ENCODE data around the gene PGP.

Gene PGP

DNA sequence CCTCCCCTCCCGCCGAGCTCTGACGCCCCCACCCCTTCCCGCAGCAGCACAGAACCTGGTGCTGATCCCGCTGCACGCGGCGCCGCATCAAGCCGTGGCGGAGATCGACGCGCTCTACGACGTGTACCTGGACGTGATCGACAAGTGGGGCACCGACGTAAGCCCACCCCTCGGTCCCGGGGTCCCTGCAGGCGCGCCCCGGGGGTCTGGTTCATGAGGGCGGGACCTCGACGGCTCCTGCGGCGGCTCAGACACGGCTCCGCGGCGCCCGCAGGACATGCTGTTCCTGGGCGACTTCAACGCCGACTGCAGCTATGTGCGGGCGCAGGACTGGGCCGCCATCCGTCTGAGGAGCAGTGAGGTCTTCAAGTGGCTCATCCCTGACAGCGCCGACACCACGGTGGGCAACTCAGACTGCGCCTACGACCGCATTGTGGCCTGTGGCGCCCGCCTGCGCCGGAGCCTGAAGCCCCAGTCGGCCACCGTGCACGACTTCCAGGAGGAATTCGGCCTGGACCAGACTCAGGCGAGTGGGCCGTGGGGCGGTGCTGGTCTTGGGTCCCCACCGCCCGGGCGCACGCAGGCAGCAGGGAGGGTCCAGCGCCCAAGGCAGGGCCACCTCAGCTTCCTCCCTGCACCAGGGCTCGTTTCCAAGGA, 23.0 kb upstream of the PGP start:
- no peak for DNase-seq (ENCODE audit: low spot score)

DNA sequence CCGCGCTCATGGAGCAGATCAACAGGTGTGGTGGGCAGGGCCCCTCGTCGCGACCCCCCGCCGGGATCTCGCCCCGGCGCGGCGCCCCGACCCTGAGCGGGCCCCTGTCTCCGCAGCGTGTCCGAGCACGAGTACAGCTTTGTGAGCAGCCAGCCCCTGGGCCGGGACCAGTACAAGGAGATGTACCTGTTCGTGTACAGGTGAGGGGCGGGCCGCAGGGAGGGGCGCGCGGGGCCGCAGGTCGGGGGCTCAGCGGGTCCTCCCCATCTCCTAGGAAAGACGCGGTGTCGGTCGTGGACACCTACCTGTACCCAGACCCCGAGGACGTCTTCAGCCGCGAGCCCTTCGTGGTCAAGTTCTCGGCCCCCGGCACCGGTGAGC, 22.5 kb upstream of the PGP start:
- DNase-seq (ENCODE audit: low spot score), result no peak

DNA sequence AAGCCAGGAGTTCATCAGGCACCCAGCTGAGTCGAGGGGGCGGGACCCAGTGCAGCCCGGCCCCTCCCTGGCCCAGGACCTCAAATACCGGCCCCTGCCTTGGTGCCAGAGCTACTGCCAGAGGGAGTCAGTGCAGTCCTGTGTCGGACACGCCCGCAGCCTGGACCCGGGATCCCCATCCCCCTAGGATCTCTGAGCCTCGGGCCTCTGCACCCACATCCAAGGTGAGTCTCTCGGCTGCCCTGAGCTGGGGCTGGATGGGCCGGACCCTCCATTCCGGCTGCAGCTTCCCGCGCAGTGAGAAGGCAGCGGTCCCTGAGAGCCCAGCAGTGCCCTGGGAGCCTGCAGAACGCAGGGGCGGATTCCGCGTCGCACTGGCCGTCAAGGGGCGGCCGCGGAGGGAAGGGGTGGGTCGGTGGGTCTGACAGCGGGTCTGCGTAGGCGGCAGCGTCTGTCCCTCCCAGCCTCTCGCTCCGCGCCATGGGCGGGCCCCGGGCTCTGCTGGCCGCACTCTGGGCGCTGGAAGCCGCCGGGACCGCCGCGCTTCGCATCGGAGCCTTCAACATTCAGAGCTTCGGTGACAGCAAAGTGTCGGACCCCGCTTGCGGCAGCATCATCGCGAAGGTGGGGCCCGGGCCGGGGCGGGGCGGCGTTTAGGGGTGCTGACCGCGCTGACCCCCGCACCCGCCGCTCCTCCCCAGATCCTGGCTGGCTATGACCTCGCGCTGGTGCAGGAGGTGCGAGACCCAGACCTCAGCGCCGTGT, 21.9 kb upstream of the PGP start, which contains the start of gene DNASE1L2:
Gene DNASE1L2 (plus strand): TSS at position 108 of the 765 bp plus-strand sequence. CDS start 373 bp downstream, at position 481.
- peak; percentile 72 for DNase-seq (ENCODE audit: low spot score)

DNA sequence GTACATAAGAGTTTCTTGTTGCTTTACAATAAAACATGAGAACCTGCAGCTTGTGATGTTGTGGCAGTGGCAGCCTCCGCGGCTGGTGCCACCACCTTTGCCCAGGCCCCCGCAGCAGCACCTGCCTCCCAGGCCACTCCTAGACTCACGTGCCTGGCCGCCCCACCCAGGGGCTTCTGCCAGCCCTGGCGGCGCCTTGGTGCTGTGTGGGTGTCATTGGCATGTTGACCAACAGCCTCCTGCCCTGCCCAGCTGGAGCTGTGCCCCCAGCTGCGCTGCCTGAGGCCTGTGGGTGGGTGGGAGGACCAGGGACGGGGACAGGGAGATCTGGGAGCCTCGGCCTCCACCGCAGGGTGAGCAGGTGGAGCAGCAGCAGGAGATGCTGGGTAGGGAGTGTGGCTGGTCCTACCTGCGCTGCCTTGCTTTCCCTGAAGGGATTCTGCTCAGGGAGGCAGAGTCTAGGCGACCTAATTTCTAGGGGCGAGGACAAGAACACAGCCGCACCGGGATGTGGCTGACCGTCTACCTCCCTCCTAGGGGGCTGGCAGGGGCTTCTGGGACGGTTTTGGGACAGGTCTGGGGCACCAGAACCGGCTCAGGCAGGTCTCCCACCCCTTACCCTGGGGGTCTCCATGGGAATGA, 21.2 kb upstream of the PGP start:
- DNase-seq (ENCODE audit: low spot score), result no peak

DNA sequence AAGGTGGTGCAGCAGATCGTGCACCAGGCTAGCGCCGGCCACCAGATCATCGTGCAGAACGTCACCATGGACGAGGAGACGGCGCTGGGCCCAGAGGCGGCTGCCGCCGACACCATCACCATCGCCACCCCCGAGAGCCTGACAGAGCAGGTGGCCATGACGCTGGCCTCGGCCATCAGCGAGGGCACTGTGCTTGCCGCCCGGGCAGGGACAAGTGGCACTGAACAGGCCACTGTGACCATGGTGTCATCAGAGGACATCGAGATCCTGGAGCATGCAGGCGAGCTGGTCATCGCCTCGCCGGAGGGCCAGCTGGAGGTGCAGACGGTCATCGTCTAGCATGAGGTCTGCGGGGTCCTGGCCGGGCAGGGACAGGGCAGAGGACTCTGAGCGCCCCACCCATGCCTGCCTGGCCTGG, 20.6 kb upstream of the PGP start:
- DNase-seq (ENCODE audit: low spot score), result no peak

DNA sequence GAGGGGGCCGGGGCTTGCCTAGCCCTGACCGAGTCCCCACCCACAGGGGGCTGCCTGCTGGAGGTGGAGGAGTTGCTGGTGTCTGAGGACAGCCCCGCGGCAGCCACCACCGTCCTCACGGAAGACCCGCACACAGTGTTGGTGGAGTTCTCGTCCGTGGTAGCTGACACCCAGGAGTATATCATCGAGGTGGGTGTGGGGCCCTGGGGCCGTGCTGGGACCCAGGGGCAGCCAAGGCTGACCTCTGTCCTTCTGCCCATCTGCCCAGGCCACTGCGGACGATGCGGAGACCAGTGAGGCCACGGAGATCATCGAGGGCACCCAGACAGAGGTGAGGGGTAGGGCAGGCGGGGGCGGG, 20.2 kb upstream of the PGP start:
- no peak for DNase-seq (ENCODE audit: low spot score)

DNA sequence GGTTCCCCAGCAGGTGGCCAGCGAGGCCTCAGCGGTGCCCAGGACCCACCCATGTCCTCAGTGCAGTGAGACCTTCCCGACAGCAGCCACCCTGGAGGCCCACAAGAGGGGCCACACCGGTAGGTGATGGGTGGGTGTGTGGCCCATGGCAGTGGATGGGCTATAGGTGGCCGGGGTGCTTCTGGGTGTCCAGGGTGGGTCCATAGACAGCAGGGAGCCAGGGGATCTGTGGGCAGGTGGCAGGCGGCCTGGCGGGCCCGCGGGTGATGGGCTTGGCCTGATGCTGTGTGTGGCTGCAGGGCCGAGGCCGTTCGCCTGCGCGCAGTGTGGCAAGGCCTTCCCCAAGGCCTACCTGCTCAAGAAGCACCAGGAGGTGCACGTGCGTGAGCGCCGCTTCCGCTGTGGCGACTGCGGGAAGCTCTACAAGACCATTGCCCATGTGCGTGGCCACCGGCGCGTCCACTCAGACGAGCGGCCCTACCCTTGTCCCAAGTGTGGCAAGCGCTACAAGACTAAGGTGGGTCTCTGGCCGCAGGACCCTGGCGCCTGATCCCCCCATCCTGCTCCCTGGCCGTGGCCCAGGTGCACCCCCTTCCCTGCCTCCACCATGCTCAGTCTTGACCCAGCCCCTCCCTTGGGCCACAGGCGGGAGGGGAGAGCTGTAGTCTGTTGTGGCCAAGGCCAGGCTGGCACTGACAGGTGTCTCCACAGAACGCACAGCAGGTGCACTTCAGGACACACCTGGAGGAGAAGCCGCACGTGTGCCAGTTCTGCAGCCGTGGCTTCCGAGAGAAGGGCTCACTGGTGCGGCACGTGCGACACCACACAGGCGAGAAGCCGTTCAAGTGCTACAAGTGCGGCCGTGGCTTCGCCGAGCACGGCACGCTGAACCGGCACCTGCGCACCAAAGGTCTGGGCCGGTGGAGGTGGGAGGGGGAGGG, 19.5 kb upstream of the PGP start:
- no peak for DNase-seq (ENCODE audit: low spot score)

DNA sequence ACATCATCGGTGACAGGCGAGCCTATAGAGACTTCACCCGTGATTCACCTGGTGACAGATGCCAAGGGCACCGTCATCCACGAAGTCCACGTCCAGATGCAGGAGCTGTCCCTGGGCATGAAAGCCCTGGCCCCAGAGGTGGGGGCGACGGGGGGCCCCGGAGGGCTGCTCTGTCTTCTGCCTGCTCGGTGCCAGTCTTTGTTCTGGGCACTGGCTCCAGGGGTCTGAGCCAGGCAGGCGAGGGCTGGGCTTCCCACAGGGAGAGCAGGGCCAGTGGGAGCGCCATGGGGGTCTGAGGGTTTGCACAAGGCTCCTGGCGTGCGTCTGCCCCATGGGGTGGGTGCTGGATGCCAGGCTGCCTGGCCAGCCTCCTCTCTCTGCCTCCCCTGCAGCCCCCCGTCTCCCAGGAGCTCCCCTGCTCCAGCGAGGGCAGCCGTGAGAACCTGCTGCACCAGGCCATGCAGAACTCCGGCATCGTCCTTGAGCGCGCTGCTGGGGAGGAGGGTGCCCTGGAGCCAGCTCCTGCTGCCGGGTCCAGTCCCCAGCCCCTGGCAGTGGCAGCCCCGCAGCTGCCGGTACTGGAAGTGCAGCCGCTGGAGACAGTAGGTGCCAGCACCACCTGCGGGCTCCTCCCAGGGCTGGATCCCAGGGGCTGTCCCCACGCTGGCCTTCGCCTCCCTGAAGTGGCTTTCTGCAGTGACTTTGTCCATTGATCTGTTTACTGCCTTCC, 18.6 kb upstream of the PGP start:
- no peak for DNase-seq (ENCODE audit: low spot score)

DNA sequence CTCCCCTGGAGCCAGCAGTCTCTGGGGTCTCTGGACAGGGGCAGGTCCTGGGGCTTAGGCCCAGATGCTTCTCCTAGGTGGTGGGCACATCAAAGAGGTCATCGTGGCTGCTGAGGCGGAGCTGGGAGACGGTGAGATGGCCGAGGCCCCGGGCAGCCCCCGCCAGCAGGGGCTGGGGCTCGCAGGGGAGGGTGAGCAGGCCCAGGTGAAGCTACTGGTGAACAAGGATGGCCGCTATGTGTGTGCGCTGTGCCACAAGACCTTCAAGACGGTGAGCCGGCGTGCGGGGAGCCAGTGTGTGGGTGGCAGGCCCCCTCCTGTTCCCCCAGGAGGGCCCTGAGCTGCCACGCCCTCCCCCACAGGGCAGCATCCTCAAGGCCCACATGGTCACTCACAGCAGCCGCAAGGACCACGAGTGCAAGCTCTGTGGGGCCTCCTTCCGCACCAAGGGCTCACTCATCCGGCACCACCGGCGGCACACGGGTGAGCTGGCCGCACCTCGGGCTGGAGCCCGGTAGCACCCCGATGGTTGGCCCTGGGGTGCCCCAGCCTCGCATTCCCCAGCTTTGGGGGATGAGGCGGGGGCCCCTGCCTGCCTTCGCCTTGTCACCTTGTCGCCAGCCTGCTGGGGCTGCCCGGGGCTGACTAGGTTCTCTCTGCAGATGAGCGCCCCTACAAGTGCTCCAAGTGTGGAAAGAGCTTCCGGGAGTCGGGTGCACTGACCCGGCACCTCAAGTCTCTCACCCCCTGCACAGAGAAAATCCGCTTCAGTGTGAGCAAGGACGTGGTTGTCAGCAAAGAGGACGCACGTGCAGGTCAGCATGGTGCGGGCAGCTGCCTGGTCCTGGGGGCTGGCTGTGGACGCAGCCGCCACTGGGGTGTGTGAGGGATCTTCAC, 17.7 kb upstream of the PGP start:
- no peak for DNase-seq (ENCODE audit: low spot score)

DNA sequence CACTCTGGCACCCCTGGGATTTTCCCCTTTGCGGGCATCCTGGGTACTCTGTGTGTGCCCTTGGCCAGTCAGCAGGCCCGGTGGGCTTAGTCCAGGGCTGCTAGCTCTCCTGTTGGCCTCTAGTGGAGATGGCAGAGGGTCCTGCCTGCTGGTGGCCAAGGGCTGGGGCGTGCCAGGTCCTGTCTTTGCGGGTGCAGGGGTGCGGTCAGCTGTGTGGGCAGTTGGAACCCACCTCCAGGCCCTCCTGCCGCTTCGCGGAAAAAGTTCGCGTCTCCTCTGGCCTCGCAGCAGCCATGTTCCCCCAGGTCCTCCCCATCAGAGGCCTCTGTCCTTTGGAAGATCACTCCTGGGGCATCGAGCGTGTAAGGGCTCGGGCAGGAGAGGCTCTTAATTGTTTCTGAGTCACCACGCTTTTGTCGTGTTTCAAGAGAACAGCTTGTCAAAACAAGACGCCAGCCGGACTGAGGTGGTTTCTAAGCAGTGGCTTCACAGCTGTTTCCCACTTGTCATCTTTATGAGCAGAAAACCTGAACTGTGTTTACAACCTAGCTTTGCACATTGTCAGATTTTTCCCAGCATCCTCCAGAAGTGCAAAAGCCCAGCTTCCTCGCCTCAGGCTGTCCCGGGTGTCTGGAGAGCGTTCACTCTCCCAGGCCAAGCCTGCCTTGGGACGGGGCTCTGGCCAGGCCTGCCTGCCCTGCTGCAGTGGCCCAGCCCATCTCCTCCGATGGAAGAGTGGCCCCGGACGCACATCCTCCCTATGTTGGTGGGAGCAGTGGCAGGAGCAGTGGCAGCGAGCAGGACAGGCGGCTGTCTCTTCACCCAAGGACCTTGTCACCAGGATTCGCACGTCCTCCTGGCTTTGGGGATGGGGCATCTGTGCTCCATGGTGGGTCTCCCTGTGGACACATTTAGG, 16.6 kb upstream of the PGP start:
- no peak for DNase-seq (ENCODE audit: low spot score)

DNA sequence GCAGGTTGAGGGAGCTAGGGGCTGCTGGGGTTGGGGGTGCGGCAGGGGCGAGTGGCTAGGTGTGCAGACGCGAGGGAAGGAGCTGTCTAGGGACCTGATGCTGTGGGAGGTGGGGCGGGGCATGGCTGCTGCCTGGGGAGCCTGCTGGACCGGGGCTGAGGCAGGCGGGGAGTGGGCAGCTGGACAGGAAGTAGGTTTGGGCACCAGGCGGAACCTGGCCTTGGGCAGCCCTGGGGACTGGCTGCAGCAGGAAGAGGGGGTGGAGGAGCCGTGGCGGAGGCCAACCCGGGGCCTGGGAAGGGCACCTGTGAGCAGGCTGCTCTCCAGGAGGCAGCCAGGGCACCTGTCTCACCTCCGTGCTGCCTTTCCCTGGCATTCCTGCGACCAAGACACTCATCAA, 15.7 kb upstream of the PGP start:
- DNase-seq (ENCODE audit: low spot score), result no peak

DNA sequence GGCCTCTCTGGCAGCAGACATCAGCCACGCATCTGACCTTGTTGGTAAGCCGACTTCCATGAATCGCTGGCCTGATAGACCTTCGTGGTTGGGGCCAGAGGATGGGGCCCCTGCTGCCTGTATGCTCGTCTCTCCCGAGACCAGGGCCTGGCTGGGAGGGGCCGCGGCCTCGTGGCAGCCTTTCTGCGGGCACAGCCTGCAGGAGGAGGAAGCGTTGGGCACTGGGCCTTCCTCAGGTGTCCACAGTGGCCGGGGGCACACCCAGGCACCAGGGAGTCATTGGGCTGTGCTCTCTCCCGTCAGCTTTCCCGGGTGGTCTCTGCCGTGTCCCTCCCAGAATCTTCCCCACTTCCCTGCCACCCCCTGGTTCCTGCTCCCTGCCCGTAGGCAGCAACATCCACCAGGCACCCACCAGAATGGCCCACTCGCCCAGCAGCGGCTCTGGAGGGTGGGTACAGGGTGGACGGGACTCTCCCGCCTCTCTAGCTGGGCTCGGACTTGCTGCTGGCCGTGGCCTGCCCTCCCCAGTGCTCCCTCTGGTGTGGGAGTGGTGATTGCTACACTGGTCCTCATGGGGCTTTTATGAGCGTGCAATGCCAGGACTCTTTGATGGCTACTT, 15.1 kb upstream of the PGP start:
- no peak for DNase-seq (ENCODE audit: low spot score)

DNA sequence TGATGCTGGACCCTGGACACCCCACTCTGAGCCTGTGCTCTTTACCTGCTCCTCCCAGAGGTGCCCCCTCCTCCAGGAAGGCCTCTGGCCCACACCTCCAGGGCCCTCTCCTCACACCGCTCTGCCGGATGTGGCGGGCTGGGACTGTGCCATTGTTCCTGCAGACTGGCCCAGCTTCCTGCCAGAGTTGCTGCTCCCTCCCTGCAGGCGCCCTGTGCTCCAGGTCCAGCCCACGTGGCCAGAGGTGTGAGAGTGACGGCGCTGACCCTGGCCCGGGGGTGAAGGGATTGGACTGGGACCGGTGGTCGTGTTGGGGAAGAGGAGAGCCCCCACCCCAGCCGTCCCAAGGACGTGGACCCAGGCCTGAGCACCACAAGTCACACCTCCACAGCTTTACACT, 14.5 kb upstream of the PGP start:
- DNase-seq (ENCODE audit: low spot score), result no peak

DNA sequence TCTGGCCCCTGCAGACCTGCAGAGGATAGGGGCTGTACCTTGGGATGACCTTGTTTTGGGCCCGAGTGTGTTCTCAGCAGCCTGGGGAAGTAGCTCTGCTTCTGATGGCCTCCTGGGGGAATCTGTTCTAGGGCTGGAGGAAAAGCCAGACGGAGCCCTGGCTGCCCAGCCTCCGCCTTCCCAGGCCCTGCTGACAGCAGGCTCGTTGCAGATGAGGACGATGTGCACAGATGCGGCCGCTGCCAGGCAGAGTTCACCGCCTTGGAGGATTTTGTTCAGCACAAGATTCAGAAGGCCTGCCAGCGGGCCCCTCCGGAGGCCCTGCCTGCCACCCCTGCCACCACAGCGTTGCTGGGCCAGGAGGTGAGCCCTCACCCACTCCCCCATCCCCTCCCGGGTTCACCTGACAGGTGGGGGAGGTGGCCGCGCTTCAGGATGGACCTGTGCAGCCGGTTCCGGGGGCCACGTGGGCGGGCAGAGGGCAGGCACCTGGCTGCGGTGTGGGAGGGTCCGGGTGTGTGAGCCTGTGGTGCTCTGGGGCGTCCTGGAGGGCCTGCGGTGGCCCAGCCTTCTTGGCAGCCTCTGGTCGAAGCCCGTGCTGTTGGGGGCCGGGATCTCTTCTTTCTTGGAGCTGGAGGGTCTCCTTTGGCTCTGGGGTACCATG, 13.7 kb upstream of the PGP start:
- DNase-seq (ENCODE audit: low spot score), result no peak

DNA sequence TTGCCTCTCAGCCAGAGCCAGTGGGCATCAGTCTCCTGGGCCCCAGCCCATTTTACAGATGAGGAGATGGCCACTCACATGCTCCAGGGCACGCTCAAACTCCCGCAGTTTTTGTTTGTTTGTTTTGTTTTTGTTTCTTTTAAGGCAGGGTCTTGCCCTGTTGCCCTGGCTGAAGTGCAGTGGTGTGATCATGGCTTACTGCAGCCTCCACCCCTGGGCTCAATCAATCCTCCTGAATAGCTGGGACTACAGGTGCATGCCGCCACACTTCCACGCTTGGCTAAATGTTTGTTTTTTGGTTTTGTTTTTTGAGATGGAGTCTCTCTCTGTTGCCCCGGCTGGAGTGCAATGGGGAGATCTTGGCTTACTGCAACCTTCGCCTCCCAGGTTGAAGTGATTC, 12.3 kb upstream of the PGP start:
- no peak for DNase-seq (ENCODE audit: low spot score)

DNA sequence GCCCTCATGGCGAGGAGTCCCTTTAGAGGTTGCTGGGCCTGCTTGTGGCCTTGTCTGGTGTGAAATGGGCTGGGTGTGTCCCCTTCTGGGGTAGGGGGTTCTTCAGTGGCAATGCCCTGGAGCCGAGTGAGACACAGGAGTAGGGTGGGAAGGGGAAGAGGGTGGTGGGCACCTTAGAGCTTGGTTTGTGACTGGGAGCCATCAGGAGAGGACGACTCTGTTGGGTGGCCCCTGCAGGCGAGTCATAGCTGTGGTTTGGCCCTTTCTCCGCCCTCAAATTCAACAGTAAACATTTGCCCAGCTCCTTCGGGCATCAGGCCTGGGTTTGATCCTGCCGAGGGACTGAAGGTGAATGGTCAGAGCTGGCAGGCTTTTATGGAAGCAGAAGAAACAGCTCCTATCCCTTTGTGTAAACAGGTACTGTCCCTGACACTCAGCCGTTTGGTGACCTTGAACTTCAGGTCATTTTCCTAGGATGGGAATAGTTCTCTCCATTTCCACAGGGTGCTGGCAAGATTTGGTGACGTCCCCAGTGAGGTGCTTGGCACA, 11.7 kb upstream of the PGP start:
- DNase-seq (ENCODE audit: low spot score), result no peak

DNA sequence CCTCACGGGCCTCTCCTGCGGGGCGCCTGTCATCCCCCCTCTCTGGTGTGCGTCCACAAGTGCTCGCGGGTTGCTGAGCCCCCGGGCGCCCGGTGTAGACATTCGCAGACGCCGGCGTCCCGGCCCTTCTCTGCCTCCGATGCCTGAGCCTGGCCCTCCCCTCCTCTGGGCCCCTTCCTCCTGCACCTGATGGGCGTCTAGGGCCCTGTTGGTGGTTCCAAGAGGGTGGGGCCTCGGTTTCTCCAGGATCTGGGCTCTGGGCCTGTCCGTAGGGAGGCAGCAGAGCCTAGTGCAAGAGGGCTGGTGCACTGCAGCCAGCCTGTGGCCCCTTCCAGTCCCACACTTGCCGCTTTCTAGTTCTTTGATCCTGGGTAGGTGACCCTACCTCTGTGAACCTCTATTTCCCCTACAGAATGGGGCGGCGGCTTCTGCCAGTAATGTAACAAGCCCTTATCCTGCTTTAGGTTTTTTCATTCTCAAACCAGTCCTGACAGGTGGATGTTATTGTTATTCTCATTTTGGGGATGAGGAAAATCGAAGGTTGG, 9.4 kb upstream of the PGP start:
- DNase-seq (ENCODE audit: low spot score), result peak; percentile 73
